WI38 (cell line): ENCODE results near the gene C10orf67.
"Not testable (repeated sequence)": the region's sequence is repeated elsewhere in the genome, so short reads cannot be mapped to it uniquely, and the experiment has no call there.

Source experiments
- H3K4me3 ChIP-seq: 2 replicates; pipeline ENCODE4 v1.5.1; 2011; ENCODE audit warnings: low read depth, mild to moderate bottlenecking, control low read depth, low read length
- TF ChIP-seq, protein P1 (sequence below): IDR thresholded peaks from 2 replicates; pipeline ENCODE4 v1.5.1; 2012; ENCODE audit warnings: low read depth, mild to moderate bottlenecking, control low read depth, low read length

C10orf67 gene

DNA sequence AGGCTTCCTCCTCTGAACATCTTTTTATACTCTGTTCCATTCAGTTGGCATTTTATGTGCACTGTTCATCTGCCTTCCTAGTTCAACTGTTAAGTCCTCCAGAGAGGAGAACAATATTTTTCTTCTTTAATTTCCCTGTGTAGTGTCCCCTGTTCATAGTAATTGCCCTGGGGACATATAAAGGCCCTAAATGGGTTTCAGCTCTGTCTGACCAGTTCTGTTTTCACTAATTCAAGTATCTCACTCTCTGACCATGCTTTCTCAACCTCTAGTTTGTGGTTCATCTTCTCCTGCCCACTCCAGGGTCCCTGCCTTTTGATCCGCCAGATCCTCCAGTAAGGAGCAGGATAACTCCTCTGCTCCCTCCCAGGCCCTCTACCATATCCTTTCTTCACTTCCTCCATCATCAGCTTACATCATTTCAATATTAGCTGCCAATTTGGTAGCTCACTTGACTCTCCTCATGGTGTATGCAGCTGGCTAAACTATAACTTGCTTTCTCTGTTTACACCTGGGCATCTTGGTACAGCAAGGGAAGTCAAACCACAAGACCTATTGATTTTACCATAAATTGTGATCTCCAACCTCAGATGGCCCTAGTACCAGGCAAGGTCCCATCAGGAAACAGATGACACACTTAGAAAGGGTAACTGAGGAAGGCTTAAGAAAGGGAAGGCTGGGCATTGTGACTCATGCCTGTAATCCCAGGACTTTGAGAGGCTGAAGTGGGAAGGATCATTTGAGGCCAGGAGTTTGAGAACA, 17.7 kb upstream of the C10orf67 start:
- TF ChIP-seq, protein P1, sequence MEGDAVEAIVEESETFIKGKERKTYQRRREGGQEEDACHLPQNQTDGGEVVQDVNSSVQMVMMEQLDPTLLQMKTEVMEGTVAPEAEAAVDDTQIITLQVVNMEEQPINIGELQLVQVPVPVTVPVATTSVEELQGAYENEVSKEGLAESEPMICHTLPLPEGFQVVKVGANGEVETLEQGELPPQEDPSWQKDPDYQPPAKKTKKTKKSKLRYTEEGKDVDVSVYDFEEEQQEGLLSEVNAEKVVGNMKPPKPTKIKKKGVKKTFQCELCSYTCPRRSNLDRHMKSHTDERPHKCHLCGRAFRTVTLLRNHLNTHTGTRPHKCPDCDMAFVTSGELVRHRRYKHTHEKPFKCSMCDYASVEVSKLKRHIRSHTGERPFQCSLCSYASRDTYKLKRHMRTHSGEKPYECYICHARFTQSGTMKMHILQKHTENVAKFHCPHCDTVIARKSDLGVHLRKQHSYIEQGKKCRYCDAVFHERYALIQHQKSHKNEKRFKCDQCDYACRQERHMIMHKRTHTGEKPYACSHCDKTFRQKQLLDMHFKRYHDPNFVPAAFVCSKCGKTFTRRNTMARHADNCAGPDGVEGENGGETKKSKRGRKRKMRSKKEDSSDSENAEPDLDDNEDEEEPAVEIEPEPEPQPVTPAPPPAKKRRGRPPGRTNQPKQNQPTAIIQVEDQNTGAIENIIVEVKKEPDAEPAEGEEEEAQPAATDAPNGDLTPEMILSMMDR = no peak
- H3K4me3 ChIP-seq = no peak overlapping the region

DNA sequence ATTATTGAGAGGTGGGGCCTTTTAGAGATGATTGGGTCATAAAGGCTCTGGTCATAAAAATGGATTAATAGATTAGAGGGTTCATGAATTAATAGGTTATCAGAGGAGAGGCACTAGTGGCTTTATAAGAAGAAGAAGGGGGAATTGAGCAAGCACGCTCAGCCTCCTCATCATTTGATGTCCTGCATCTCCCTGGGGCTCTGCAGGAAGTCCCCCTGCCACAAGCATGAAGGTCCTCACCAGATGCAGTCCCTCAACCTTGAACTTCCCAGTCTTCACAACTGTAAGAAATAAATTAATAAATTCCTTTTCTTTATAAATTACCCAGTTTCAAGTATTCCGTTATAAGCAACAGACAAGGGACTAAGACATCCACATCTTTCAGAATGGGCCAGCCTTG, 17.1 kb upstream of the C10orf67 start:
- TF ChIP-seq, protein P1 = no peak
- H3K4me3 ChIP-seq = no peak overlapping the region

DNA sequence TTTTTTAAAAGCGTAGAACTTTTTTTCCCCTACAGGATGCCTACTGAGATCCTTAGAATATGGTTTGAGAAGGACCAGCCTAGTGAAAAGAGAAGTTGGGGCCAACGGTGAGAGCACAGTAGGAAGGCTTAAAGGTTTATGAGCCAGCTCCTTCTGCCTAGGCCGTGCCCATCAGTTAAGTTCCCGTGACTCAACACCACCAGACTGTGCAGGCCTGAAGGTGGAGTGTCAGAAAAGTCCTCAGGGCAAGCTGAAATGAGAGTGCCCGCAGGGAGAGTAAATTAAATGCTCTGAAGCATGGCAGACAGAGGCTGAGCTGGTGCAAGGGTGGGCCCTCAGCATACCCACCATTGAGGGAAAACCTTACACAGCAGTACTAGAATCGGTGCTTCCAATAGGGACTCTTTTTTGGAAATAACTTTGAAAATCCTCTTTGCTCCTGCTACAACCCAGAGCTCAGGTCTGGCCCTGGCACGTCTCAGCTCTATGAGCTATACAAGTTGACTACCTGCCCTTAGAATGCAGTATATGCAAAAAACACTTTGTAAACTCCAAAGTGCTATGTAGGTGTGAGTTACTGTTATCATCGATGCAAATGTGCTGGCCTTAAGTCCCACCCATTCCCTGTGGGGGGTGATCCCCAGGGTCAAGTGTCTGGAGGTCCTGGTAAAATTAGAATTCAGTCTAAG, 15.2 kb upstream of the C10orf67 start:
- no peak overlapping the region for H3K4me3 ChIP-seq
- TF ChIP-seq, protein P1 = no peak

DNA sequence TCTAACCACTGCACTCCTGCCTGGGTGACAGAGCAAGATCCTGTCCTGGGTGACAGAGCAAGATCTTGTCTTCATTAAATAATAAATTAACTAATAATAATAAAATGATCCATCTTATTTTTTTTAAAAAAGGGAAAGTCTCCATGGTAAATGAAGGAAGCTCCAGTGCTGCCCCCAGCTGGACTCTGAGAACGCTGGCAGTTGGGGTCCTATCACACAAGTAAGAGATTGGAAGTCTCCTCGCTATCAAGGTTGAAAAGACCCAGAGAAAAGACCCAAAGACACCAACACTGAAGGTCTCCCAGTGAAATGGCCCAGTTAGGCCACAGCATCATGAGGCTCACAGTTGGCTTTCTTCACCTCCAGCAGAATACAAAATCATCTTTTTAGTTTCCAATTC, 13.8 kb upstream of the C10orf67 start:
- TF ChIP-seq, protein P1 = no peak
- no peak overlapping the region for H3K4me3 ChIP-seq

DNA sequence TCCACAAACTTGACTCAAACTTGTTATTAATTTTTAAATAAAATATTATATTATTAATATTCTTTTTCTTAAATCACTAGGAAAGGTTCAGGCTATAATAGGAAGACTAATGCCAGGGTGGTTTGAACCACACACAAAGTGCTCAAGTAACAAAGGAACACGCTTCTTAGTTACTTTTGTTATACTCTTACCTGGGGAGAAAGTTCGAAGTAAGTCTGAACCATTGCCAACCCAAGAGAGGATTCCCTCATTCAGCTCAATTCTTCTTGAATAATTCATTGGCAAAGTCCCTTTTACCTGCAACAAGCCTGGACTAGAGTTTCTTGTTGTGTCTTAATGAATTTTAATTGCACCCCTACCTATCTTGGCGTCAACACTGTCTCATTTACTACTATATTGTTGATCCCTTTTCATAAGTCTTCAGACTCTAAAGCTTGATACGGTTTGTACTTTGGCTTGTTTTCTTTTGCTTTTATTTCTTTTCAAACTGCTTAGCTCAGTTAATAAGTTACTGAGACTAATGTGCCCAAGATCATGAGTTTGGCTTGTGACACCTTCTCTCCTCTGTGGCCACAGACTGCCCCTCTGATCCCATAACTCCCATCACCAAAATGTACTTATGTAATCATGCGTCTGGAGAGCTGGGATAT, 10.2 kb upstream of the C10orf67 start:
- TF ChIP-seq, protein P1 = no peak
- H3K4me3 ChIP-seq = no peak overlapping the region

DNA sequence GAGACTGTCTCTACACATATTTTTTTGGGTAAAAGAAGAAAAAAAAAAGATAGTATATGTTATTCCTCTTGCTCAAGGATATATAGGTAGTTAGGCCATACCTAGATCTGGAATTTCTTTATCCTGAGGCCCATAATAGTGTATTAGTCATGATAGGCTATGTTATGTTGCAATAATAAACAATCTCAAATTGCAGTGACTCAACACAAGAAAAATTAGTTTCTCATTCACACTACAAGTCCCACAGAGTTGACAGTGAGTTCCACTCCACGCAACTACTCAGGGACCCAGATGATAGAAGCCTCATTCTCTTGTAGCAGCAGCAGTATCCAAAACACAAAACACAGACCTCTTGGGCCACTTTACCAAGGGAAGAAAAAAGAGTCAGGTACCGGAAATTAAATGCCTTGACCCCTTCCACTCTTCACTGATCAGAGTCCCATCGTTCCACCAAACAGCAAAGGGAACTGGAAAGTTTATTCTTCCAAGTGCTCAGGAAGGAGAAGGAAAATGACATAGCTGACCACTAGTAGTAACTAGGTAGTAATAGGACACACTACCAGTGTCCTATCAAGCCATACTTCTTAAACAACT, 7.4 kb upstream of the C10orf67 start:
- TF ChIP-seq, protein P1 = no peak
- H3K4me3 ChIP-seq = no peak overlapping the region

DNA sequence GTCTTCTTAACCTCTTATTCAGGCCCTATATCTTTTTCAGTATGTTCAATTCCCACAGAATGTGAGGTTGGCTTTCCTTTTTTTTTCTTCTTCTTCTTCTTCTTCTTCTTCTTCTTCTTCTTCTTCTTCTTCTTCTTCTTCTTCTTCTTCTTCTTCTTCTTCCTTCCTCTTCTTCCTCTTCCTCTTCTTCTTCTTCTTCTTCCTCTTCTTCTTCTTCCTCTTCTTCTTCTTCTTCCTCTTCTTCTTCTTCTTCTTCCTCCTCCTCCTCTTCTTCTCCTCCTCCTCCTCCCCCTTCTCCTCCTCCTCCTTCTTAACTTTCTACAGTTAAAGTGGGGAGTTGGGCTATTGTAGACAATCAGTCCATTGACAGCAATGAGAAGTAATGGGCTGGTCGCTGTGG, 6.1 kb upstream of the C10orf67 start:
- not testable (repeated sequence) for H3K4me3 ChIP-seq
